HepG2 (cell line): ENCODE data around the gene USP19. TPM values are rescaled to one million over a fixed set of nuclear protein-coding genes. Genes with fewer than 3 reads are reported as not detected.

Experiments used
- AHR ChIP-seq: IDR thresholded peaks from 2 replicates; pipeline ENCODE4 v1.6.1; 2018; ENCODE audit warnings: missing genetic modification reagents, missing compliant biosample characterization
- ARHGAP35 ChIP-seq: sonication (generic); formaldehyde crosslinking; IDR thresholded peaks from 2 replicates; pipeline ENCODE4 v1.9.0; 2022; ENCODE audit warnings: mild to moderate bottlenecking, inconsistent platforms, moderate library complexity, missing genetic modification reagents, borderline replicate concordance
- BORCS8-MEF2B ChIP-seq: sonication (generic); formaldehyde crosslinking; IDR thresholded peaks from 2 replicates; pipeline ENCODE4 v1.8.0; 2022; ENCODE audit warnings: mild to moderate bottlenecking, missing genetic modification reagents
- CAMTA2 ChIP-seq: sonication (generic); formaldehyde crosslinking; IDR thresholded peaks from 2 replicates; pipeline ENCODE4 v1.4.0; 2020; ENCODE audit warnings: mild to moderate bottlenecking, missing genetic modification reagents, borderline replicate concordance
- CHD2 ChIP-seq: IDR thresholded peaks from 2 replicates; pipeline ENCODE4 v1.6.1; 2011; ENCODE audit warnings: low read depth, low read length, improper control_type of control experiment
- IRF9 ChIP-seq: sonication (generic); formaldehyde crosslinking; IDR thresholded peaks from 2 replicates; pipeline ENCODE4 v1.8.0; 2022; ENCODE audit warnings: missing genetic modification reagents, mild to moderate bottlenecking, borderline replicate concordance
- MXI1 ChIP-seq: IDR thresholded peaks from 3 replicates; pipeline ENCODE4 v1.6.1; 2012; ENCODE audit warnings: low read depth, low read length, inconsistent platforms, borderline replicate concordance
- MZF1 ChIP-seq: sonication (generic); formaldehyde crosslinking; IDR thresholded peaks from 2 replicates; pipeline ENCODE4 v1.8.1; 2023; ENCODE audit warnings: mild to moderate bottlenecking, missing genetic modification reagents, borderline replicate concordance
- NR2F6 ChIP-seq, 2 experiments: IDR thresholded peaks; 2 replicates each; pipeline ENCODE4 v1.6.1; 2016; ENCODE audit warnings: antibody characterized with exemption in 1 of 2, mild to moderate bottlenecking in 1 of 2
- RBAK ChIP-seq: sonication (generic); formaldehyde crosslinking; IDR thresholded peaks from 2 replicates; pipeline ENCODE4 v1.5.1; 2020; ENCODE audit warnings: mild to moderate bottlenecking, missing genetic modification reagents
- RCOR2 ChIP-seq: IDR thresholded peaks from 2 replicates; pipeline ENCODE4 v1.6.1; 2016; ENCODE audit warnings: missing biosample characterization, missing genetic modification reagents
- SAFB2 ChIP-seq: sonication (generic); formaldehyde crosslinking; IDR thresholded peaks from 2 replicates; pipeline ENCODE4 v1.5.1; 2020; ENCODE audit warnings: missing genetic modification reagents, low read depth, mild to moderate bottlenecking, borderline replicate concordance
- SP2 ChIP-seq: sonication (generic); formaldehyde crosslinking; IDR thresholded peaks from 2 replicates; pipeline ENCODE4 v1.5.1; 2020; ENCODE audit warnings: mild to moderate bottlenecking, missing genetic modification reagents
- ZNF24 ChIP-seq: fragments of 450-650 bp; IDR thresholded peaks from 2 replicates; pipeline ENCODE4 v1.6.1; 2017; ENCODE audit warnings: antibody characterized with exemption, mild to moderate bottlenecking
- ZNF253 ChIP-seq: sonication (generic); formaldehyde crosslinking; IDR thresholded peaks from 2 replicates; pipeline ENCODE4 v1.8.0; 2022; ENCODE audit warnings: mild to moderate bottlenecking, missing genetic modification reagents, borderline replicate concordance
- ZNF431 ChIP-seq: sonication (generic); formaldehyde crosslinking; IDR thresholded peaks from 2 replicates; pipeline ENCODE4 v1.9.0; 2022; ENCODE audit warnings: missing genetic modification reagents, low read depth, mild to moderate bottlenecking, borderline replicate concordance
- ZNF781 ChIP-seq: sonication (generic); formaldehyde crosslinking; IDR thresholded peaks from 2 replicates; pipeline ENCODE4 v1.5.1; 2020; ENCODE audit warnings: borderline replicate concordance, mild to moderate bottlenecking, missing genetic modification reagents; ENCODE audit errors: not compliant biosample characterization
- polyA plus RNA-seq, 8 experiments: library from polyadenylated mRNA; depleted of rRNA in 3 of 8; stranded (reverse) in 7 of 8; unstranded in 1 of 8; fragments of >200 nt; fragmentation: Illumina TruSeq in 4 of 8; extraction: Trizol in 4 of 8; gene quantifications; 2 replicates each; pipeline versions ENCODE4 v1.2.1 to v1.2.3, GENCODE V29; 2011 to 2016; ENCODE audit warnings: low read depth in 4 of 8, missing spikeins in 1 of 8, mixed read lengths in 1 of 8; ENCODE audit not compliant: insufficient read depth in 1 of 8
- total RNA-seq, 5 experiments: library from RNA; depleted of rRNA; stranded (reverse); fragments of >200 nt; fragmentation: Illumina TruSeq; extraction: Trizol; gene quantifications; 2 replicates each; pipeline ENCODE4 v1.2.3, GENCODE V29; 2016; ENCODE audit warnings: low read depth in 1 of 5
- TF ChIP-seq, protein P1 (sequence below): sonication (generic); formaldehyde crosslinking; IDR thresholded peaks from 2 replicates; pipeline ENCODE4 v1.4.0; 2020; ENCODE audit warnings: low read depth, mild to moderate bottlenecking, missing genetic modification reagents
- TF ChIP-seq, protein P2 (sequence below): IDR thresholded peaks from 2 replicates; pipeline ENCODE4 v1.6.1; 2012; ENCODE audit warnings: inconsistent platforms
- TF ChIP-seq, protein P3 (sequence below): sonication (generic); formaldehyde crosslinking; IDR thresholded peaks from 2 replicates; pipeline ENCODE4 v1.5.0; 2020; ENCODE audit warnings: missing genetic modification reagents
- TF ChIP-seq, protein P4 (sequence below): IDR thresholded peaks from 2 replicates; pipeline ENCODE4 v1.4.0; 2020; ENCODE audit warnings: mild to moderate bottlenecking, missing genetic modification reagents

Gene USP19
- total and polyA plus RNA-seq, 2 of the 13 experiments (the other 11 are each of a cell fraction or from before 2014, with no cell fraction given) = 28.3 to 31.7 TPM

DNA sequence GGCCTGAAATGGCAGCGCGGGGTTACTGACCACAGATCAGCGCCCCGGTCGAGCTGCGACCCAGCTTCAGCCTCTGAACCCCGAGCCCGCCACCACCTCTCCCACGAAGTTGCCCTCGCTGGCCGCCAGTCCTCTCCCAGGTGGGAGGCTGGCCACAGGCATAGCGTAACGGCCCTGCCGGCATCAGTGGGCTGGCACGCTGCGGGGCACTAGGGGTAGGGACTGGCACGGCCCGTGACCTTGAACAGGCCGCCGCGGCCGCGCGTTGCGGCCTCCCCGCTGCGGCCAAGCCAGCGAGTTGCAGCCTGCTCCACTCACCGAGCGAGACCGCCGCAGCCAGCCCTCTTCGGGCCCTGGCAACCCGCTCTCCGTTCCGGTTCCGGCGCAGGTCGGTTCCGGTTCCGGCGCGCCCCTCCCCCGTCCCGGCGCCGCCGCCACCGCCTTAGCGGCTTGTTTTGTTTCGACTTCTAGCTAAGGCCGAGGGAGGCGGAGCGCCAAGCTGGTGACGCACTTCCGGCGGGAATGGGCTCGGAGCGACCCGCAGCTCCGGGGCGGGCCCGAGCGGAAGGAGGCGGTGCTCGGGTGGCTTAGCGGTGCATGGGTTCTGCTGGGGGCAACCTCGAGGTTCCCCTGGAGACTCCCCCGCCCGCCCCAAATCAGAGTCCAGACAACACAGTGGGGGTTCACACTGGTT, at the start of gene USP19 (continued):
- TF ChIP-seq RBAK (CRISPR knock-in tag) = no peak; the same call in 1 of the 2 replicates
- TF ChIP-seq MXI1 = peak; percentile 72; the same call in 1 of the 3 replicates
- TF ChIP-seq ZNF781 (CRISPR knock-in tag) = peak; percentile 52
- TF ChIP-seq, protein P1, sequence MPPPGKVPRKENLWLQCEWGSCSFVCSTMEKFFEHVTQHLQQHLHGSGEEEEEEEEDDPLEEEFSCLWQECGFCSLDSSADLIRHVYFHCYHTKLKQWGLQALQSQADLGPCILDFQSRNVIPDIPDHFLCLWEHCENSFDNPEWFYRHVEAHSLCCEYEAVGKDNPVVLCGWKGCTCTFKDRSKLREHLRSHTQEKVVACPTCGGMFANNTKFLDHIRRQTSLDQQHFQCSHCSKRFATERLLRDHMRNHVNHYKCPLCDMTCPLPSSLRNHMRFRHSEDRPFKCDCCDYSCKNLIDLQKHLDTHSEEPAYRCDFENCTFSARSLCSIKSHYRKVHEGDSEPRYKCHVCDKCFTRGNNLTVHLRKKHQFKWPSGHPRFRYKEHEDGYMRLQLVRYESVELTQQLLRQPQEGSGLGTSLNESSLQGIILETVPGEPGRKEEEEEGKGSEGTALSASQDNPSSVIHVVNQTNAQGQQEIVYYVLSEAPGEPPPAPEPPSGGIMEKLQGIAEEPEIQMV (CRISPR knock-in tag) = no peak
- TF ChIP-seq, protein P2, sequence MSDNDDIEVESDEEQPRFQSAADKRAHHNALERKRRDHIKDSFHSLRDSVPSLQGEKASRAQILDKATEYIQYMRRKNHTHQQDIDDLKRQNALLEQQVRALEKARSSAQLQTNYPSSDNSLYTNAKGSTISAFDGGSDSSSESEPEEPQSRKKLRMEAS = peak; percentile 53
- no peak for TF ChIP-seq ZNF253
- peak; percentile 65; the same call in 1 of the 2 replicates for TF ChIP-seq IRF9 (CRISPR knock-in tag)
- TF ChIP-seq ARHGAP35 (CRISPR knock-in tag) = peak; percentile 63; the same call in 1 of the 2 replicates
- peak; percentile 53; the same call in 1 of the 2 replicates for TF ChIP-seq MZF1 (CRISPR knock-in tag)
- TF ChIP-seq, protein P3, sequence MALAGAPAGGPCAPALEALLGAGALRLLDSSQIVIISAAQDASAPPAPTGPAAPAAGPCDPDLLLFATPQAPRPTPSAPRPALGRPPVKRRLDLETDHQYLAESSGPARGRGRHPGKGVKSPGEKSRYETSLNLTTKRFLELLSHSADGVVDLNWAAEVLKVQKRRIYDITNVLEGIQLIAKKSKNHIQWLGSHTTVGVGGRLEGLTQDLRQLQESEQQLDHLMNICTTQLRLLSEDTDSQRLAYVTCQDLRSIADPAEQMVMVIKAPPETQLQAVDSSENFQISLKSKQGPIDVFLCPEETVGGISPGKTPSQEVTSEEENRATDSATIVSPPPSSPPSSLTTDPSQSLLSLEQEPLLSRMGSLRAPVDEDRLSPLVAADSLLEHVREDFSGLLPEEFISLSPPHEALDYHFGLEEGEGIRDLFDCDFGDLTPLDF (CRISPR knock-in tag) = peak; percentile 48; the same call in 1 of the 2 replicates
- 0 out of 2 replicates have a peak, but pooled peaks have one; percentile 49 for TF ChIP-seq AHR (CRISPR knock-in tag)
- no peak for TF ChIP-seq NR2F6 (IDR thresholded peaks at IDR 0.05)
- TF ChIP-seq NR2F6 (CRISPR knock-in tag; IDR thresholded peaks at IDR 0.05) = 0 out of 2 replicates have a peak, but pooled peaks have one; percentile 13
- TF ChIP-seq SP2 (CRISPR knock-in tag) = peak; percentile 77
- TF ChIP-seq RCOR2 (CRISPR knock-in tag) = 0 out of 2 replicates have a peak, but pooled peaks have one; percentile 34
- TF ChIP-seq, protein P4, sequence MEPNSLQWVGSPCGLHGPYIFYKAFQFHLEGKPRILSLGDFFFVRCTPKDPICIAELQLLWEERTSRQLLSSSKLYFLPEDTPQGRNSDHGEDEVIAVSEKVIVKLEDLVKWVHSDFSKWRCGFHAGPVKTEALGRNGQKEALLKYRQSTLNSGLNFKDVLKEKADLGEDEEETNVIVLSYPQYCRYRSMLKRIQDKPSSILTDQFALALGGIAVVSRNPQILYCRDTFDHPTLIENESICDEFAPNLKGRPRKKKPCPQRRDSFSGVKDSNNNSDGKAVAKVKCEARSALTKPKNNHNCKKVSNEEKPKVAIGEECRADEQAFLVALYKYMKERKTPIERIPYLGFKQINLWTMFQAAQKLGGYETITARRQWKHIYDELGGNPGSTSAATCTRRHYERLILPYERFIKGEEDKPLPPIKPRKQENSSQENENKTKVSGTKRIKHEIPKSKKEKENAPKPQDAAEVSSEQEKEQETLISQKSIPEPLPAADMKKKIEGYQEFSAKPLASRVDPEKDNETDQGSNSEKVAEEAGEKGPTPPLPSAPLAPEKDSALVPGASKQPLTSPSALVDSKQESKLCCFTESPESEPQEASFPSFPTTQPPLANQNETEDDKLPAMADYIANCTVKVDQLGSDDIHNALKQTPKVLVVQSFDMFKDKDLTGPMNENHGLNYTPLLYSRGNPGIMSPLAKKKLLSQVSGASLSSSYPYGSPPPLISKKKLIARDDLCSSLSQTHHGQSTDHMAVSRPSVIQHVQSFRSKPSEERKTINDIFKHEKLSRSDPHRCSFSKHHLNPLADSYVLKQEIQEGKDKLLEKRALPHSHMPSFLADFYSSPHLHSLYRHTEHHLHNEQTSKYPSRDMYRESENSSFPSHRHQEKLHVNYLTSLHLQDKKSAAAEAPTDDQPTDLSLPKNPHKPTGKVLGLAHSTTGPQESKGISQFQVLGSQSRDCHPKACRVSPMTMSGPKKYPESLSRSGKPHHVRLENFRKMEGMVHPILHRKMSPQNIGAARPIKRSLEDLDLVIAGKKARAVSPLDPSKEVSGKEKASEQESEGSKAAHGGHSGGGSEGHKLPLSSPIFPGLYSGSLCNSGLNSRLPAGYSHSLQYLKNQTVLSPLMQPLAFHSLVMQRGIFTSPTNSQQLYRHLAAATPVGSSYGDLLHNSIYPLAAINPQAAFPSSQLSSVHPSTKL (CRISPR knock-in tag) = peak; percentile 74
- TF ChIP-seq CHD2 = peak; percentile 37
- no peak for TF ChIP-seq SAFB2
- no peak for TF ChIP-seq ZNF24
- 0 out of 2 replicates have a peak, but pooled peaks have one; percentile 42 for TF ChIP-seq ZNF431 (CRISPR knock-in tag)
- TF ChIP-seq BORCS8-MEF2B (CRISPR knock-in tag) = peak; percentile 79
- peak; percentile 12; the same call in 1 of the 2 replicates for TF ChIP-seq CAMTA2 (CRISPR knock-in tag)
